A549 (cell line): Measurements from ENCODE around the gene SLC39A11. TPM values are rescaled to one million over a fixed set of nuclear protein-coding genes. Genes with fewer than 3 reads are reported as not detected.

Experiments
- ATAC-seq, 2 experiments: fragments of 200-7000 bp in 1 of 2; fragments of >200 bp in 1 of 2; cut with Nextera tagmentation in 1 of 2; cut with Tn5 transposase in 1 of 2; 3 replicates each; pipeline versions ENCODE4 v1.8.0 to v1.9.1; 2018 to 2020; ENCODE audit warnings: mild to moderate bottlenecking in 1 of 2, moderate library complexity in 1 of 2
- CTCF ChIA-PET: fragments of 300-600 bp; sonication (Branson Sonifier 250); formaldehyde crosslinking; extraction: SDS; loops from one replicate; lab custom pipeline; 2021; ENCODE audit warnings: antibody characterized with exemption, inconsistent platforms; lab: Yijun Ruan, JAX
- POLR2A ChIA-PET: fragments of 350-600 bp; formaldehyde crosslinking; extraction: SDS; loops from one replicate; lab custom pipeline; 2021; ENCODE audit warnings: antibody characterized with exemption, inconsistent platforms; lab: Yijun Ruan, JAX
- DNase-seq, 2 experiments: peaks; one replicate each; pipeline versions ENCODE4 v3.0.0 to v3.0.0-alpha.2; 2011 to 2016; ENCODE audit warnings: low read depth in 1 of 2, low spot score in 1 of 2
- FAIRE-seq: peaks from 2 replicates; lab custom pipeline; 2011; peaks lifted over from hg19 to GRCh38; lab: Jason Lieb, UNC
- H3K27ac ChIP-seq, 2 experiments: fragments of >200 bp; sonication (Bioruptor Twin); formaldehyde crosslinking; 3 replicates each; pipeline ENCODE4 v1.5.1; 2016 to 2017
- H3K4me1 ChIP-seq: fragments of >200 bp; sonication (Bioruptor Twin); formaldehyde crosslinking; 3 replicates; pipeline ENCODE4 v1.6.1; 2016
- H3K4me2 ChIP-seq: fragments of >200 bp; sonication (Bioruptor Twin); formaldehyde crosslinking; 3 replicates; pipeline ENCODE4 v1.6.1; 2016
- H3K4me3 ChIP-seq: fragments of >200 bp; sonication (Bioruptor Twin); formaldehyde crosslinking; 3 replicates; pipeline ENCODE4 v1.5.1; 2016
- H3K9me3 ChIP-seq: fragments of >200 bp; sonication (Bioruptor Twin); formaldehyde crosslinking; 3 replicates; pipeline ENCODE4 v1.6.1; 2016
- BHLHE40 ChIP-seq: IDR thresholded peaks from 2 replicates; pipeline ENCODE4 v1.6.1; 2012; ENCODE audit warnings: low read depth, low read length, inconsistent platforms
- CBX2 ChIP-seq: fragments of 200-600 bp; sonication (generic); IDR thresholded peaks from 2 replicates; pipeline ENCODE4 v1.6.1; 2016; ENCODE audit warnings: low read depth, mild to moderate bottlenecking, borderline replicate concordance
- CHD2 ChIP-seq: fragments of 150-350 bp; IDR thresholded peaks from 2 replicates; pipeline ENCODE4 v1.6.1; 2014; ENCODE audit warnings: low read length; ENCODE audit not compliant: partially characterized antibody
- CTCF ChIP-seq: fragments of >200 bp; sonication (Bioruptor Twin); formaldehyde crosslinking; IDR thresholded peaks from 3 replicates; pipeline ENCODE4 v1.5.1; 2016
- ELK1 ChIP-seq: fragments of 150-350 bp; IDR thresholded peaks from 2 replicates; pipeline ENCODE4 v1.6.1; 2014; ENCODE audit warnings: low read depth, mild to moderate bottlenecking, low read length
- FOXS1 ChIP-seq: fragments of 250-450 bp; sonication (Bioruptor Pico); IDR thresholded peaks from 2 replicates; pipeline ENCODE4 v1.5.0; 2020; ENCODE audit warnings: mild to moderate bottlenecking, moderate library complexity
- HEYL ChIP-seq: fragments of 250-450 bp; sonication (Bioruptor Pico); IDR thresholded peaks from 2 replicates; pipeline ENCODE4 v1.8.0; 2021; ENCODE audit warnings: mild to moderate bottlenecking, moderate library complexity
- HOXA7 ChIP-seq: fragments of 250-450 bp; sonication (Bioruptor Pico); IDR thresholded peaks from 2 replicates; pipeline ENCODE4 v1.5.0; 2020; ENCODE audit warnings: mild to moderate bottlenecking, moderate library complexity
- HOXB5 ChIP-seq: fragments of 250-450 bp; sonication (Bioruptor Pico); IDR thresholded peaks from 2 replicates; pipeline ENCODE4 v1.5.0; 2020; ENCODE audit warnings: mild to moderate bottlenecking, moderate library complexity
- JUN ChIP-seq, 2 experiments: fragments of >200 bp; sonication (Bioruptor Twin); formaldehyde crosslinking; IDR thresholded peaks; 2 replicates in 1 of 2; 3 replicates in 1 of 2; pipeline ENCODE4 v1.6.1; 2016 to 2017
- KDM5A ChIP-seq: fragments of 200-600 bp; sonication (generic); IDR thresholded peaks from 2 replicates; pipeline ENCODE4 v1.6.1; 2016; ENCODE audit warnings: antibody characterized with exemption, mild to moderate bottlenecking
- MAZ ChIP-seq: fragments of 150-350 bp; IDR thresholded peaks from 2 replicates; pipeline ENCODE4 v1.6.1; 2014; ENCODE audit warnings: antibody characterized with exemption, low read depth, low read length, borderline replicate concordance
- NFE2L2 ChIP-seq: fragments of 150-350 bp; conservative IDR thresholded peaks from 2 replicates; pipeline ENCODE4 v1.6.1; 2014; ENCODE audit warnings: low read length
- POLR2AphosphoS2 ChIP-seq: conservative IDR thresholded peaks from 2 replicates; pipeline ENCODE4 v1.6.1; 2012; ENCODE audit warnings: low read length, improper control_type of control experiment, inconsistent platforms
- SMC3 ChIP-seq: fragments of >200 bp; sonication (Bioruptor Twin); formaldehyde crosslinking; IDR thresholded peaks from 3 replicates; pipeline ENCODE4 v1.6.1; 2018; ENCODE audit warnings: inconsistent platforms
- TFCP2L1 ChIP-seq: fragments of 250-450 bp; sonication (Bioruptor Pico); IDR thresholded peaks from 2 replicates; pipeline ENCODE4 v1.5.0; 2021; ENCODE audit warnings: mild to moderate bottlenecking
- ZNF302 ChIP-seq: fragments of 250-450 bp; sonication (Bioruptor Pico); IDR thresholded peaks from 2 replicates; pipeline ENCODE4 v1.9.0; 2021; ENCODE audit warnings: inconsistent platforms, mild to moderate bottlenecking, moderate library complexity
- ZSCAN20 ChIP-seq: fragments of 250-450 bp; sonication (Bioruptor Pico); IDR thresholded peaks from 2 replicates; pipeline ENCODE4 v1.8.0; 2022; ENCODE audit warnings: mild to moderate bottlenecking, moderate library complexity
- WGBS: methylation state at CpG from one replicate; pipeline ENCODE4 v1.1.6; 2017; ENCODE audit errors: missing lambda C conversion rate; 5-methylcytosine and 5-hydroxymethylcytosine counted together
- polyA plus RNA-seq, 4 experiments: library from polyadenylated mRNA; depleted of rRNA in 3 of 4; stranded (reverse); fragments of >200 nt; fragmentation: RNase III in 1 of 4; extraction: RNeasy Plus Mini Kit Qiagen cat#74134 plus additional on column Dnase treatment in 1 of 4; gene quantifications; 2 replicates in 3 of 4; 3 replicates in 1 of 4; pipeline ENCODE4 v1.2.3, GENCODE V29; 2011 to 2017
- TF ChIP-seq, protein P1 (sequence below): fragments of >200 bp; sonication (Bioruptor Twin); formaldehyde crosslinking; IDR thresholded peaks from 3 replicates; pipeline ENCODE4 v1.6.1; 2016

The SLC39A11 gene
- polyA plus RNA-seq, 2 of the 4 experiments (the other 2 are of a cell fraction), result 18.4 to 25.2 TPM

- TF ChIP-seq TFCP2L1 (CRISPR knock-in tag) (no peak), CHD2 (no peak), JUN (IDR thresholded peaks at IDR 0.05) (no peak), ELK1 (no peak), POLR2AphosphoS2 (no peak), CTCF (no peak), KDM5A (no peak), HEYL (CRISPR knock-in tag) (no peak), CBX2 (no peak), ZNF302 (CRISPR knock-in tag) (no peak)
Observed at GRCh38 chr17:72811976-72812687, 280.4 kb downstream of the SLC39A11 start (continued).

GRCh38 chr17:72810991-72811508, 281.4 kb downstream of the SLC39A11 start:
- Histone ChIP-seq H3K9me3 (peaks cover 9% of the 10 kb centered on the region; the same call in 1 of the 3 replicates), H3K4me3 (no peak overlapping the region), H3K4me1 (no peaks in the 10 kb centered on the region), H3K27ac (no peak overlapping the region), H3K4me2 (no peak overlapping the region)
- CTCF ChIA-PET, result interaction anchor here (0.6 to 1.3 kb wide), 3 partner anchors 22 to 64 kb away, joined by 3 to 4 read pairs (median 3); no protein-coding TSS in a partner anchor
- 93% methylated on average over 1 of the region's 1 CpG for WGBS
- POLR2A ChIA-PET, result no interaction called here
- ATAC-seq (no peak), DNase-seq (no peak), FAIRE-seq (no peak)
- TF ChIP-seq MAZ (no peak), SMC3 (no peak), BHLHE40 (no peak), CTCF (no peak), NFE2L2 (no peak), HOXB5 (CRISPR knock-in tag) (no peak), HOXA7 (CRISPR knock-in tag) (no peak), FOXS1 (CRISPR knock-in tag) (no peak), ZSCAN20 (CRISPR knock-in tag) (no peak)
- TF ChIP-seq, protein P1, sequence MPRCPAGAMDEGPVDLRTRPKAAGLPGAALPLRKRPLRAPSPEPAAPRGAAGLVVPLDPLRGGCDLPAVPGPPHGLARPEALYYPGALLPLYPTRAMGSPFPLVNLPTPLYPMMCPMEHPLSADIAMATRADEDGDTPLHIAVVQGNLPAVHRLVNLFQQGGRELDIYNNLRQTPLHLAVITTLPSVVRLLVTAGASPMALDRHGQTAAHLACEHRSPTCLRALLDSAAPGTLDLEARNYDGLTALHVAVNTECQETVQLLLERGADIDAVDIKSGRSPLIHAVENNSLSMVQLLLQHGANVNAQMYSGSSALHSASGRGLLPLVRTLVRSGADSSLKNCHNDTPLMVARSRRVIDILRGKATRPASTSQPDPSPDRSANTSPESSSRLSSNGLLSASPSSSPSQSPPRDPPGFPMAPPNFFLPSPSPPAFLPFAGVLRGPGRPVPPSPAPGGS, result no peak
- TF ChIP-seq, all 56 proteins: peak for 0
